ENCODE results near the gene DXO.
"Not testable (repeated sequence)": the region's sequence is repeated elsewhere in the genome, so short reads cannot be mapped to it uniquely, and the experiment has no call there.

DXO gene

GRCh38 chr6:31979238-31979898 is 7.4 kb upstream of the DXO start:
- no peak for FAIRE-seq

- FAIRE-seq, result no peak
Observed at GRCh38 chr6:31978831-31979230, 6.9 kb upstream of the DXO start.

GRCh38 chr6:31977816-31978431 is 6.0 kb upstream of the DXO start:
- no peak for FAIRE-seq

GRCh38 chr6:31976065-31976464 is 4.1 kb upstream of the DXO start:
- not testable (repeated sequence) for FAIRE-seq

GRCh38 chr6:31972709-31973350 is 892 bp upstream of the DXO start:
- no peak for FAIRE-seq

- no peak for FAIRE-seq
Observed at GRCh38 chr6:31971279-31971992, 502 bp downstream of the DXO start.

- no peak for FAIRE-seq
Observed at GRCh38 chr6:31970604-31971271, 1.2 kb downstream of the DXO start.

- FAIRE-seq, result no peak
Observed at GRCh38 chr6:31969712-31970603, 2.0 kb downstream of the DXO start.

- no peak for FAIRE-seq
Observed at GRCh38 chr6:31968791-31969711, 2.9 kb downstream of the DXO start.

GRCh38 chr6:31968326-31968725 is 3.6 kb downstream of the DXO start:
- FAIRE-seq, result no peak

GRCh38 chr6:31967926-31968320 is 4.0 kb downstream of the DXO start:
- FAIRE-seq, result no peak

- no peak for FAIRE-seq
Observed at GRCh38 chr6:31966997-31967925, 4.7 kb downstream of the DXO start.

GRCh38 chr6:31966506-31966905 is 5.4 kb downstream of the DXO start:
- FAIRE-seq, result no peak

GRCh38 chr6:31965700-31966099 is 6.2 kb downstream of the DXO start:
- no peak for FAIRE-seq

GRCh38 chr6:31963921-31964320 is 8.0 kb downstream of the DXO start:
- no peak for FAIRE-seq

- no peak for FAIRE-seq
Observed at GRCh38 chr6:31961616-31962015, 10.3 kb downstream of the DXO start.

GRCh38 chr6:31958741-31959739 is 12.9 kb downstream of the DXO start, which contains the start of the genes NELFE and SKIC2:
TSS of gene NELFE (minus strand) at chr6:31958971. CDS start at chr6:31958446, 525 bp downstream.
TSS of gene SKIC2 (plus strand) at chr6:31959175. CDS start at chr6:31959193, 18 bp downstream.
- peak; percentile 47 for FAIRE-seq

- no peak for FAIRE-seq
Observed at GRCh38 chr6:31958412-31958740, 13.6 kb downstream of the DXO start.
